ENCODE results near the gene ING1.
A peak's percentile ranks its signal among the peaks of the same experiment; 100 is the strongest.
"Not testable (repeated sequence)": the region's sequence is repeated elsewhere in the genome, so short reads cannot be mapped to it uniquely, and the experiment has no call there.

ING1 gene

DNA sequence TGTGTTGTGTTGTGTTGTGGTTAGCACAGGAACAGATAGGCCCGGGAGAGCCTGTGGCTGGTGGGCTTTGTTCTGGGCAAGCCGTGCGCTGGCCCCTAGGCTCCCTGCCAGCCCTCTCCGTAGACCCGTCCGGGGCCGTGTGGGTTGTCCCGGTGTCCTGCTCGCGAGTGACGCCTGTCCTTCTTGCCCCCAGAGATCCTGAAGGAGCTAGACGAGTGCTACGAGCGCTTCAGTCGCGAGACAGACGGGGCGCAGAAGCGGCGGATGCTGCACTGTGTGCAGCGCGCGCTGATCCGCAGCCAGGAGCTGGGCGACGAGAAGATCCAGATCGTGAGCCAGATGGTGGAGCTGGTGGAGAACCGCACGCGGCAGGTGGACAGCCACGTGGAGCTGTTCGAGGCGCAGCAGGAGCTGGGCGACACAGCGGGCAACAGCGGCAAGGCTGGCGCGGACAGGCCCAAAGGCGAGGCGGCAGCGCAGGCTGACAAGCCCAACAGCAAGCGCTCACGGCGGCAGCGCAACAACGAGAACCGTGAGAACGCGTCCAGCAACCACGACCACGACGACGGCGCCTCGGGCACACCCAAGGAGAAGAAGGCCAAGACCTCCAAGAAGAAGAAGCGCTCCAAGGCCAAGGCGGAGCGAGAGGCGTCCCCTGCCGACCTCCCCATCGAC, 5.7 kb downstream of the ING1 start:
- no peak for DNase-seq

DNA sequence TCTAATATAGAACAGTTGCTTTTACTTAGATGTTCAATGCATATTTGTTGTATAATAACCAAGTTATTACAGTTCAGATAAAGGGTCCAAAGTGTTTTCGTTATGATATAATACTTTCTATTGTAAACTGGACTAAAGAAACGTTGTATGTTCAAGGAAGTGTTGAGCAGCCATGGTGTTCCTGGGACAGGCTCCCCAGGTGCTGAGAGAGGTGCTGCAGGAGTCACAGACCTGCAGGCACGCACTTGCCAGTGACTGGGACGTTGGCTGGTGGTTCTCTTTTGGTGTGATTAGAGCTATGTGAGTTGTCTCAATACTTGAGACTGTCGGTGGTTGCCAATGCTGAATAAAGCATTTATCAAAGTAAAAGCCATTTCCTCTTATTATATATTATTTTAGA, 9.5 kb downstream of the ING1 start:
- DNase-seq, result no peak

DNA sequence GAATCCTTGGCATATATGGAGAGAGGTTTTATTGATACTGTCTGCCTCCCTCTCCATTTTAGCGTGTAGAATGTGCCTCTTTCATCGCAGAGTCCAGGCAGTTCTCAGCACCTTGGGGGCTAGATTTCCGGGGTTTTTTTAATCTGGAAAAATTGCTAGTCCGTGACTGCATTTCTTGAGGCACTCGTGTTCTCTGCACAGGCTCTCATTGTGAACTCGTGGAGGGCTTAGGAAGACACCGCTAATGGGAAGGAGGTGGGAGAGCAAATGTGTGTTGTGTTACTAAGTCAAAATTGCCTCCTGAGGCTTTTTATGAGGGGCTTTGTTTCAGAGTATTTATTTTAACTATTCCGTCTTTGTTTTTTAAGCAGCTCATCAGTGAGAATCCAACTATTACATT, 10.1 kb downstream of the ING1 start:
- no peak for DNase-seq

DNA sequence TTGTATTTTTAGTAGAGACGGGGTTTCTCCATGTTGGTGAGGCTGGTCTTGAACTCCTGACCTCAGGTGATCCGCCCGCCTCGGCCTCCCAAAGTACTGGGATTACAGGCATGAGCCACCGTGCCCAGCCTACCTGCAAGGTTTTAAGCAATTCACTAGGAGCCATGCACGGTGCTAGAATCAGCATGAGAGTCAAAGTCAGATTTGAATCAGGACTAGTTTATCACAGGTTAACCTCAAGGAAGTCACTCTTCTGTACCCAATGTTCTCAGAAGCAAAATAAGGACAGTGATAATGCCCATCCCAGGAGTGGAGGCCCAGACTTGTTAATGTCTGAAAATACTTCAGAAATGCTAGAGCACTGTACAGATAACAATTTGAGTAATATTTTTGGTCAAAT, 12.7 kb downstream of the ING1 start:
- not testable (repeated sequence) for DNase-seq

DNA sequence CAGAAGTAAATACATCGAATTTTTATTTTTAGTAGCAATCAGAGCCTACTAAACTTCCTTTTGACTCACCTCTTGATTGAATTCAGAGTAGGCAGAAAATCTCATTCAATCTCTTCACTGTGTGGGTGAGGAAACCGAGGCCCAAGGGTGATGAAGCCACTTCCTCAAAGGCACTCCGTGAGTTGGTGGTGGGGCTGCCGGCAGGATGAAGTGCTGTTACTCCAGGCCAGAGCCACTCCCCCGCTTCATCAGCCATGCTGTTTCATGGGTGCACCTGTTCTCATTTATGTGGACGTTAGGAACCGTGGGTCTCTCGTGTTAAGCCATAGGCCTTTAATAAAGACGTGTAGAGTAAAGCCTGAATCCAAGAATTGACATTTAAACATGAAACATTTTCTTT, 13.2 kb downstream of the ING1 start:
- peak; percentile 79 for DNase-seq

DNA sequence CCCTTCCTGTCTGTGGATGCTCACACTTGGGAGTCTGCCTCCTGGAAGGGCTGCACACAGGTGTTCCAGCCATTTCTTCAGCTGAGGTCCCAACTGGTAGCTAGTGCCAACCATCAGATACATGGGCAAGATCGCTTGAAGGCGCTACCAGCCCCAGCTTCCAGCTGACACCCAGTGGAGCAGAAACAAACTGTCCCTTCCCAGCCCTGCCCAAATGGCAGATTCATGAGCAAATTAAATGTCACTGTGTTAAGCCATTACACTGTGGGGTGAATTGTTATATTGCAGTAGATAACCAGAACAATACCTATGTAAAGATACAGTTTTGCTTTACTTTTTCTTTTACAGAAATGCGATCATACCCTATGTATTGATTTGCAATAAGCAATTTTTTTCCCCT, 17.6 kb downstream of the ING1 start:
- no peak for DNase-seq

DNA sequence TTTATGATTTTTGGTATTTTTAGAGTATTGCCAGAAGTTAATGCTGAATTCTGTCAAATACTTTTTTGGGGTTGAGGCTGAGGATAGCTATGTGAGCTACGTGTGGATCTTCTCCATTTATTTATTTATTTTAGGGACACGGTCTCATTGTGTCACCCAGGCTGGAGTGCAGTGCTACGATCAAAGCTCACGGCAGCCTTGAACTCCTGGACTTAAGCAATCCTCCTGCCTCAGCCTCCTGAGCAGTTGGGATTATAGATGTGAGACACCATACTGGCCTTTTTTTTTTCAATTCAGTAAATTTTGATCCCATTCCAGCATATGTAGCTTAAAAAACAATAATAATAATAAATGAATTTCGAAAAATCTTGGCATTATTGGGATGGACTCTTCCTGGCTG, 21.1 kb downstream of the ING1 start:
- DNase-seq, result no peak

DNA sequence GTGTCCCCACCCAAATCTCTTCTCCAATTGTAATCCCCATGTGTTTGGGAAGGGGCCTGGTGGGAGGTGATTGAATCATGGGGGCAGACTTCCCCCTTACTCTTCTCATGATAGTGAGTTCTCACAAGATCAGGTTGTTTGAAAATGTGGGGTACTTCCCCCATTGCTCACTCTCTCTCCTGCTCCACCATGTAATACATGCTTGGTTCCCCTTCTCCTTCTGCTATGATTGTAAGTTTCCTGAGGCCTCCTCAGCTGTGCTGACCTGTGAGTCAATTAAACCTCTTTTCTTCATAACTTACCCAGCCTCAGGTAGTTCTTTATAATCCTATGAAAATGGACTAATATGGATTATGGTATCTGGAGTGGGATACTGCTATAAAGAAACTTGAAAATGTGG, 24.1 kb downstream of the ING1 start:
- DNase-seq, result no peak

DNA sequence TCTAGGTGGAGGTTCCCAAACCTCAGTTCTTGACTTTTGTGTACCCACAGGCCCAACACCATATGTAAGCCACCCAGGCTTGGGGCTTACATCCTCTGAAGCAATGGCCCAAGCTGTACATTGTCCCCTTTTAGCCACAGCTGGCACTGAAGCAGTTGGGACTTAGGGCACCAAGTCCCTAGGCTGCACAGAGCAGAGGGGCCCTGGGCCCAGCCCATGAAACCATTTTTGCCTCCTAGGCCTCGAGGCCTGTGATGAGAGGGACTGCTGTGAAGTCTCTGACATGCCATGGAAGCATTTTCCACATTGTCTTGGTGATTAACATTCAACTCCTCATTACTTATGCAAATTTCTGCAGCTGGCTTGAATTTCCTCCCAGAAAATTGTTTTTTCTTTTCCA, 30.2 kb downstream of the ING1 start:
- DNase-seq, result no peak

DNA sequence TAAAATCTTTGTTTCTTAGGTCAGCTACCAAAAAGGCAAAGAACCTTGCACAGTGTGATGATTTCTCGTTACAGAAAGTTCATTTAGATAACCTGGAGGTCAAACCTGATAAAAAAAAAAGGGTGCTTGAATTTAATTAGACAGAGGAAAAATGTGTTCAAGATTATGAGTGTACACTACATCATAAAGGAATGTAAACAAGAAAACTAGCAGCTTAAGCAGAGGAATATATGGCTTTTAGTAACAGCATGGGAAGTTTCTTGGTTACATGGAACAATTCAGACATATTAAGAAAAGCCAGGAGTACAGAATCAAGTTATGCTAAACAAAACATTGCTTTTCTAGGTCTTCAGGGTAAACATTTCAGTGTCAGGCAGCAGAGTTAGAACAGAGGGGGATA, 32.9 kb downstream of the ING1 start:
- DNase-seq, result no peak

DNA sequence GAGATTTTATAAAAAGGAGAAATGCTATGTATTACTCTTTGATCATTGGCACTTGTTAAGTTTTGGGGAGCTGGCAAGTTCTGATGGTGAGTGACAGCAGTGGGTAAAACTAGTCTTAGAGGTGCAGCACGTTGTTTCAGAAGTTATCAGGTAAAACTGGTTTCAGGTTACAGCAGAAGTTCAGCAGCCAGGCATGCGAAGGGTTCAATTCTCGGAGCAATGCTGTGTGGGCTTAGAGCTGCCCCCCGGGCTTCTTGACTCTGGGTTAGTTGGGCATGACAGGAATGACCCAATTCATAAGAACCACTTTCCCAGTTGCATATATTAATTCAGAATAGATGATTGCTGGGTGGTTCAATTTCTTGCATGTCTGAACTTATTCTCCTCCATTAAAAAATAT, 34.8 kb downstream of the ING1 start:
- DNase-seq, result no peak

DNA sequence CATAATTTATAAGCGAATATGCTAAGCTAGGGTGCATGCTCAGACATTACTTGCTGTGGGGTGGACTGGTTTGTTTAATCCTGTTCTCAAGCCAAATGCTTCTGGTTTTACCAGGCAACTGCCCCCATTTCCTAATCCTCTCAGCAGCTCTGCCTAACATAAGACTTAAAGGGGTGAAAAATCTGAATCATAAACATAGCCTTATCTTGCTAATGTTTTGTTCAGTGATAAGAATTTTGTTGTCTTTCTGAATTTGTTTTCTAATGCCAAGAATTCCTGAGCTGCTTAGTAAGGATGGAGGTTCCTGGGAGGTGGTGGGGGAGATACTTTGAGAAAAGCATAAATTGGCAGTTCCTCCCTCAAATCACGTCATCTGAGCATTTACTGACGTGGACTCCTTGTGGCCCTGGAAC, 42.7 kb downstream of the ING1 start:
- no peak for DNase-seq

DNA sequence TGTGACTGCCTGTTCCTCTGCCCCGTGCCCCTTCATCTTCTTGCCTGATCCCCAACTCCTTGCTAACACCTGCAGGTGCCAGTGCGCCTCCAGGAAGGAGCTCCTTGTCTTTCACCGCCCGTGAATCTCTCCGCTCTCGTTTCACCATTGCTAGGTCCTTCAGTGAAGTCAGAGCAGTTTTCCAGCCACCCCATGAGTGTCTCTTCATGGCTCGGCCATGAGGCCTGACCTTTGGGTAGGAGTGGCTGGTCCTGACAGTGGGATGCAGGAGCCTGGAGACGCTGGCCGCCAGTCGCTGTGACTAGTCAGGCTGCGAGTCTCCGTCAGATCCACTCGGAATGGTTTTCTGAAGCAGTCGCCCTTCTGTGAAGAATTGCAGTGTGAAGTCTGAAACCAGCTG, 43.8 kb downstream of the ING1 start:
- no peak for DNase-seq

DNA sequence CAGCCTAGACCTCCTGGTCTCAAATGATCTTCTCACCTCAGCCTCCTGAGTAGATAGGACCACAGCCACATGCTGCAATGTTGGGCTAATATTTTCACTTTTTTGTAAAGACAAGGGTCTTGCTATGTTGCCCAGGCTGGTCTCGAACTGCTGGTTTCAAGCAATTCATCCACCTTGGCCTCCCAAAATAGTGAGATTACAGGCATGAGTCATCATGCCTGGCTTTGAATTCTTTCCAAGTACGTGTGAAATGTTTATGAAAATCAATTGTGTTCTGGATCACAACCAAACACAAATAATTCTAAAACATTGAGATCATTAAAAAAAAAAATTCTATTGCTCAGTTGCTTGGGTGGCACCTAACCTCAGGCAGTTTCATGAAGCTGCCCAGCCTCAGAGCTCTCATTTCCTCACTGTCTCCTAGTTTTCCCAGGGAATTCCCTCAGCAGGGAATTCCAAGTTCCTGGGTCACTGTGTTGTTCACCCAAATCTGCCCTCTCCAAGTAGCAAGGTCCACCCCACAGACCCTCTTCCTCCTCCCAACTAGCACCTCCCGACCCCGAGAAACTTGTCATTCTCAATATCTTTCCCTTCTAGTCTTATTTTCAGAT, 44.8 kb downstream of the ING1 start:
- DNase-seq, result no peak

DNA sequence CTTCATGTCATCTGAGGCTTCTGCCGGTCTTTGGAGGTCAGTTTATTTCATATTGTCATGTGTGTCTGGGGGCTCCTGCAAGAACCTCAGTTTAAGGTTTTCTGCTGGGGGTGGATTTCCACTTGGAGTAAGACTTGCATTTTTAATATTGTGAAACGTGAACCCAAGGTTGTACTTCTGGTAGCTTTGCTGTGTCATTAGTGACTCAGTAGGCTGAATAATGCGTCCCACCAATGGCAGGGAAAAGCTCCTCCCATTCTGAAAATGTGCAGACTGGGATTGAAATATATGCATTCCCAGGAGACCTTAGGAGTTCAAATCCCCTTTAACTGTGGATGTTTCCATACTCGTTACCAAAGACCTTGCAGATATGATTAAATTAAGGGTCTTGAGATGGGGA, 46.2 kb downstream of the ING1 start:
- DNase-seq, result no peak

DNA sequence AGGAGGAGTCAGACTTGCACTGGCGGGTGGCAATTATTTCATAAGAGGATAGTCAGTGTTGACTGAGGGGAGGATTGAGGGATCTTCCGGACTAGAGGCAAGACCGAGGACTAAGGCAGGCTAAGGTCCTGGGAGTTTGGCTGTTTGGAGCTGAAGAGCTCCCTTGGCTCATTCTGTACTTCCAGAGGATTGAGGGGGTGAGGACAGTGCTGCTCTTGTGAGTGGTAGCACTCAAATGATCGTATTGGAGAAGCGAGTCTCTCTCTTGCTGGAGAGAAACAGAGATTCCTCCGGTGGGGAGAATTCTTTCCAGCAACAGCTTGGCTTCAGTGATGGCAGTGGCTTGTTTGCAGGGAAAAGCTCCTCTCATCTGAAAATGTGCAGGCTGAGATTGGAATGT, 47.1 kb downstream of the ING1 start:
- no peak for DNase-seq

DNA sequence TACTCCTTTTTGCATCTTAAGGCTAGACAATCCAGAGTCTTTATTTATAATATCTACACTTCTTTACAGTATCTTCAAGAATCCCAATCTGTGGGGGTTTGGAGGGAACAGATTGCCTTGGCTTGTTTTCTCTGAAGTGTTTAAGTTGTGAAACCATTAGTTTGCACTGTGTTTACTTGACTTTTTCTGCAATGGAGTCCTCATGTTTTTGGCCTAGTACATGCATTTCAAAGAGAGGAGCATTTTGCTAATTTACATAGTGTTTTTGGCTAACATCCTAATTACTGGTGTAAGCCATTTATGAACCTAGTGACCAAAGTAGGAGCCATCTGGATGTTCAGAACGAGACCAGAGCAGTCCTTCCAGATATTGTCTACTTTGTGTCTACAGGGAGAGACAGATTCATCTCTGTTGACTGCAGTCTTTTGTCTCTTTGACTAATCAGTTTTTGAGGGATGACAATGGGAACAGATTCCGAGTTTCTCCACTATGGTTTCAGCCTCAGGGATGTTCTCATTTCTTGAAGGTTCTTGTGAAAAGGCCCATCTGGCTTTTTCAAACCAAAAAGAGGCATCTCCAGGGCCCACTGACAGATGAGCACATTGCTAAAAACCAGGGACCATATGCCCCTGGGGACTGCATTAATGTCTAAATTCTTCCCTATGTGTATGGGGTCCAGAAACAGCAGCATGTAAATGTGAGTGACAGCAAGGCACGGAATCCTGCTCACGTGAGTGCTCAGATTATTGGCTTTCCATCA, 53.4 kb downstream of the ING1 start:
- no peak for DNase-seq

DNA sequence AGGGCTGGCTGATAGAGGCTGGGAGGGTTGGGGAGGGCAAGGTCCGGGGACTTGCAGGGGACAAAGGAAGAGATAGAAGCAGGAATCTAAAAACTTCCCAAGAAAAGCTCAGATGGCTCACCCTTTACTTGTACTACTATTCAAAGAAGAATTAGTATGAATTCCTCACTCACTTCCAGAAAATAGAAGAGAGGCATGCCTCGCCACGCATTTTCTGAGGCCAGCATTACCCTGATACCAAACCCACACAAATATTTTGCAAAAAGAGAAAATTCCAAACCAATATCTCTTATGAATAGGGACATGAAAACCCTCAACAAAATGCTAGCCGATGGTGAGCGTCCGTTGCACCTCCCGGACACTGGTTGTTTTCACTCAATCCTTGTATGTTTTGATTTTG, 54.0 kb downstream of the ING1 start:
- DNase-seq, result no peak

DNA sequence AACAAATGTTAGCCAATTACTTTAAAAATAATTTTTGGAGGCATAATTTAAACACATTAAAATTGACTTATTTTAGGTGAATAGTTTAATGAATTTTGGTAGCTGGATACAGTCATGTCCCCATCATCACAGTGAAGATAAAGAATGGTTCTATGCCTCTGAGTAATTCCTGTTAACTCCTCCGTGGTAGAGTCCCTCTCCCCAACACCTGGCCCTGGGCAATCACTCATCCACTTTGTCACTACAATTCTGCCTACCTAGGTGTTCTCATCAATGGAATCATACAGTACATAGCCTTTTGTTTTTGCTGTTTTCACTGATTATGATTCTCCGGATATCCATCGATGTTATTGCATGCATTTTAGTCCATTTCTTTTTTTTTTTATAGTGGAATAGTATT, 55.6 kb downstream of the ING1 start:
- no peak for DNase-seq

DNA sequence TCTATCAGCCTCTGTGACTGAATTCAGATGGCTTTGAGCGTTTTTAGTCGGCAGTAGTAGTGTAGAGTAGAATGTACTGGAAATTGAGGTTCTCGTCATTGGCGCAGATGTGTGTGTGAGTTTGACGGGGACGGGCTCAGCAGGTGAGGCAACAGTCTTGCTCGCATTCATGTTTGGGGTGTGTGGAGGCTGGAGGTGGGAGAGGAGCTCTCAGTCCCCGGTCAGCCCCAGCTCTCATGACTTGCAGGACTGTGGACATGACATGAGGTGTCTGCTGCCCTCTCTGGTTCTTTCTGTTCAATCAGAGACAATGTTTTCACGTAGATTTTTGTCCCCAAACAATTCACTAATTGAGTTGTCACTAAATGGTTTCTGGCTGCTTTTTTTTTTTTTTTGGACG, 57.2 kb downstream of the ING1 start:
- no peak for DNase-seq

DNA sequence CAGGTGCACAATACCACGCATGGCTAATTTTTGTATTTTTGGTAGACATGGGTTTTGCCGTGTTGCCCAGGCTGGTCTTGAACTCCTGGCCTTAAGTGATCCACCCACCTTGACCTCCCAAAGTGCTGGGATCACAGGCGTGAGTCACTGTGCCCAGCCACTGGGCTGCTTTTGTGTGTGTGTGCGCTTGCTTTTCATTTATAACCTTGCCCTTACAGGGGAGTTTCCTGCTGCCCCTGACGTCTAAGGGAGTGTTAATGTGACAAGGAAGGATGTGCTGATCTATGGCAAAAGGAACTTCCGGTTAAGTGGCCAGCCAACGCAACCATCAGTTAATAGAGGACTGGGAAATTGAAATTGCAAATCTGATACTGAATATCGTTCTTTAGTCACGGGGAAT, 57.7 kb downstream of the ING1 start:
- DNase-seq, result no peak

DNA sequence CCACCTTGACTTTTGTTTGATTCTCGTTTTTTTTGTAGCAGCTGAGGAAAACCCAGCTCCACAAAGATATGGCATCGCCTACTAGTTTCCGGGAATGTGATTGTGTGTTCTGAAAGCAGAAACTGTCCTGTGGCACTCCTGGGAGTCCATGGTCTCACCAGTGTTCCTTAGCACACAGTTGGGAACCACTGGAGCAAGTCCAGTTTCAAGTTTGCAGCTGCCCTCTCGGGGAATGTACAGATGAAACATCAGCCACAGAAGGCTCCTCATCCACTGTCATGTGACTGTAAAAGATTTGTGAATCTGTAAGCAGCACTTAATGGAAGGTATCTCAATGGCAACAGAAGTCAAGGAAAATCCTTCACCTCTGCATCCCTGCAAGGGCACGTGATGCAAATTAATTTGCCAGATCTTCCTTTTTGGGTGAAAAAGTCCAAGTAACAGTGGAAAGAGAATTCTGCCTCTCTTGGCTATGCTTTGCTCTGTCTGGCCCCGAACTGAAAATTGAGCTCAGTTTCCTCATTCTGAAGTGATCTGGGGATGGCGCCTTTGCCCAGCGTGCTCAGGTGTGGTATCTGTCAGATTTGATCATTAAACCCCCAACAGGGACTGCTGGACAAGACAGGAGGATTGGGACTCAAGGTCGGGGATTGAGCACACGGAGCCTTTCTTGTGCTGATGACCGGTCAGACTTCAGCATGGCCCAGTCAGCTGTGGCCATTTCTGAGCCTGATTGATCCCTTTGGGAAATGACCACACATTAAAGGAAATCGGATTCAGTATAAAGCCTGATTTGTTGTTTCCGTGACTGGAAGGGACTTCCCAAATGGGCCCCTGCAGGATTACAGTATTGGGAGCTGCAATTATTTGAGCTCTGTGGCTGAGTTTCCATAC, 58.8 kb downstream of the ING1 start:
- DNase-seq, result no peak

All from stimulated activated CD4-positive, alpha-beta T cell treated with anti-CD3 and anti-CD28 coated beads, Interleukin-15, amount 100 ng/mL, for 24 hours (primary cell).